ENCODE results near the gene GALNT15.

The GALNT15 gene, protein sequence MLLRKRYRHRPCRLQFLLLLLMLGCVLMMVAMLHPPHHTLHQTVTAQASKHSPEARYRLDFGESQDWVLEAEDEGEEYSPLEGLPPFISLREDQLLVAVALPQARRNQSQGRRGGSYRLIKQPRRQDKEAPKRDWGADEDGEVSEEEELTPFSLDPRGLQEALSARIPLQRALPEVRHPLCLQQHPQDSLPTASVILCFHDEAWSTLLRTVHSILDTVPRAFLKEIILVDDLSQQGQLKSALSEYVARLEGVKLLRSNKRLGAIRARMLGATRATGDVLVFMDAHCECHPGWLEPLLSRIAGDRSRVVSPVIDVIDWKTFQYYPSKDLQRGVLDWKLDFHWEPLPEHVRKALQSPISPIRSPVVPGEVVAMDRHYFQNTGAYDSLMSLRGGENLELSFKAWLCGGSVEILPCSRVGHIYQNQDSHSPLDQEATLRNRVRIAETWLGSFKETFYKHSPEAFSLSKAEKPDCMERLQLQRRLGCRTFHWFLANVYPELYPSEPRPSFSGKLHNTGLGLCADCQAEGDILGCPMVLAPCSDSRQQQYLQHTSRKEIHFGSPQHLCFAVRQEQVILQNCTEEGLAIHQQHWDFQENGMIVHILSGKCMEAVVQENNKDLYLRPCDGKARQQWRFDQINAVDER

DNA sequence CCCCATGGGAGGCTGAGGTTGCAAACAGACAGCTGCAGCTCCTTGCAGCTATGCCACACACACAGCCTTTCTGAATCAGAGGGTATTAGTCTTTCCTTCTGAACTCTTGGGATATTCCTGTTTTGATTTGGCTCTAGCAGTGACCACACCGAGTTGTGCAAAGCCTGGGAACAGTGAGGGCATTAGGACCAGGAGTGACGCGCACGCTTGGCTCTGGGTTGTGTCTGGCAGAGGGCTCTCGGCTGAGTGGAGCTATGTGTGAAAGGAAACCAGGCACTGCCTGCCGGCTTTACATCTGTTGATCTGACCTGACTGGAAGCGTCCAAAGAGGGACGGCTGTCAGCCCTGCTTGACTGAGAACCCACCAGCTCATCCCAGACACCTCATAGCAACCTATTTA, at the start of gene GALNT15:
Gene GALNT15, plus strand, starts transcription at position 292 of the 400 bp plus-strand sequence. CDS start 472 bp downstream, outside the sequence.
- Histone ChIP-seq H3K9ac (ENCODE audit: low read depth, low read length) (no peak within 1 kb of the TSS), H3K4me1 (ENCODE audit: insufficient read depth, low read length) (no peaks in the 10 kb centered on the region; the same call in 1 of the 2 replicates), H3K36me3 (ENCODE audit: insufficient read depth, low read length) (no peaks in the 10 kb centered on the region), H3K9me3 (ENCODE audit: control insufficient read depth, insufficient read depth, low read length) (no peaks in the 10 kb centered on the region; the same call in 1 of the 2 replicates)

DNA sequence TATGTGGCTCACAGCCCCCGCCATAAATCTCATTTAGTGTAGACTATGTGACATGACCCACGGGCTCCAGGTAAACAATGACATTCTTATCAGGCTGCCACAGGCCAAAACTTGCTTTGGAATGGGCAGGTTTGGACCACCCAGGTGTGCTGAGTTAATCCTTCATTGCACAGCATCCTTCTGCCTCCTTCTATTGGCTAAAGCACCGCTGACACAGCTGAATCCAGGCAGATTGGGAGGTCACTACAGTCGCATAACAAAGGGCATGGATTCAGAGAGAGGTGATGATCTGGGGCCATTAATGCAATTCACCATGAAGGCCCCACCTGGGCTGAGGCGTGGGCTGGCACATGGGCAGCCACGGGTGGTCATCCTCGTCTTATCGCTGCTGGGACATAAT, 47.8 kb upstream of the GALNT15 start:
- H3K4me1 ChIP-seq (ENCODE audit: insufficient read depth, low read length): no peaks in the 10 kb centered on the region
- no peaks in the 10 kb centered on the region for H3K9me3 ChIP-seq (ENCODE audit: control insufficient read depth, insufficient read depth, low read length)
- H3K9ac ChIP-seq (ENCODE audit: low read depth, low read length): no peak overlapping the region
- no peaks in the 10 kb centered on the region for H3K36me3 ChIP-seq (ENCODE audit: insufficient read depth, low read length)

DNA sequence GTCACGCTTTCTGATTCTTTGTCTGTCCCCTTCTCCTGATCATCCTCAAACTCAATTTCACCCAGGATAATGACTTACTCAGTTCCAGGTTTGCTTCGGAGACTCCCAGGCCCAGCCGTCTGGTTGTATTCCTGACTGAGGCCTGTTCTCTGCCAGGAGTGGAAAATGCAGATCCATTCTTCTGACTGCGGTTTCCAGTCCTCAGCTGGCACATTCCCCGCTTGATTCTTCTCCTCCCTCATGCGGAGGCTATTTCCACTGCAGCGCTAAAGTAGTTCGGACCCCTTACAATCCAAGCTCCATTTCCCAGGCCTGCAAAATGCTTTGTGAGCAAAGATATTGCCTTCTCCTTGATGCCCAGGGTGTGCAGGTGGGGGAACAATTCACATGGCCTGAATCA, 47.2 kb upstream of the GALNT15 start:
- no peaks in the 10 kb centered on the region for H3K36me3 ChIP-seq (ENCODE audit: insufficient read depth, low read length)
- H3K9me3 ChIP-seq (ENCODE audit: control insufficient read depth, insufficient read depth, low read length): no peaks in the 10 kb centered on the region
- no peak overlapping the region for H3K9ac ChIP-seq (ENCODE audit: low read depth, low read length)
- no peaks in the 10 kb centered on the region for H3K4me1 ChIP-seq (ENCODE audit: insufficient read depth, low read length)

DNA sequence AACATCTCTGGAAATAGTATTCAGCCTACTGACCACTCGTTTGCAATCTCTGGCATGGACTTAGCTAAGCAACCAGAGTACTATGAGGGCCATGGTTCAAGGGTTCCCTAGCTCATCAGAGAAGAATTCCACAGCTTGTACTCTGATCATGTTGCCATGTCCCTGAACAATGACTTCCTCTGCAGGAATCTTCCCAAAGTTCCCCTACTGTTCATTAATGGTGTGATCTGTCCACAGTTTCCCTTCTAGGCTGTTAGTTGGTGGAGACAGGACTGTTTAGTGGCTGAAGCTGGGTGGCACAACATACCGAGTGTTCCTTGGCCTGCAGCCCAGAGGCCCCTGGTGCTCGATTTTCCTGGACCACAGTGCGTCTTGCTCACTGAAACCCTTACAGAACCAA, 44.4 kb upstream of the GALNT15 start:
- Histone ChIP-seq H3K36me3 (ENCODE audit: insufficient read depth, low read length) (no peaks in the 10 kb centered on the region), H3K9me3 (ENCODE audit: control insufficient read depth, insufficient read depth, low read length) (no peaks in the 10 kb centered on the region), H3K4me1 (ENCODE audit: insufficient read depth, low read length) (no peaks in the 10 kb centered on the region), H3K9ac (ENCODE audit: low read depth, low read length) (no peak overlapping the region)

DNA sequence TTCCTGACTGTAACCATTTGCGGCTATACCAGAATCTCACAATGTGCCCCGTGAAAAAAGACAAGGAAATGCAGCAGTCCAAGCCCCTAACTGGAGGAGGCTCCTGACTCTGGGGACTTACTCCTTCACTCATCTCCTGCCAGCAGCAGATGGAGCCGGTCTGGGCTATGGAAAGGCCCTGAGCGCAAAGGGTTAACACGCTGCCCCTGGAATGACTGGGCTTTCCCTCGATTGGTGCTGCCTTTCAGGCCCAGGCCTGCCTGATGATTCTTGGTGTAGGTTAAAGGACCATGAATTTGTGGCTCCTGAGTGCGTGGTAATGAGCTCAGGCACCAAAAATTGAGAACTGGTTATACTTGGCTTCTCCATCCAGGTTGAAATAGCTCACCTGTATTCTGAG, 42.3 kb upstream of the GALNT15 start:
- Histone ChIP-seq H3K9me3 (ENCODE audit: control insufficient read depth, insufficient read depth, low read length) (no peaks in the 10 kb centered on the region), H3K36me3 (ENCODE audit: insufficient read depth, low read length) (no peaks in the 10 kb centered on the region), H3K9ac (ENCODE audit: low read depth, low read length) (no peak overlapping the region), H3K4me1 (ENCODE audit: insufficient read depth, low read length) (no peaks in the 10 kb centered on the region)

DNA sequence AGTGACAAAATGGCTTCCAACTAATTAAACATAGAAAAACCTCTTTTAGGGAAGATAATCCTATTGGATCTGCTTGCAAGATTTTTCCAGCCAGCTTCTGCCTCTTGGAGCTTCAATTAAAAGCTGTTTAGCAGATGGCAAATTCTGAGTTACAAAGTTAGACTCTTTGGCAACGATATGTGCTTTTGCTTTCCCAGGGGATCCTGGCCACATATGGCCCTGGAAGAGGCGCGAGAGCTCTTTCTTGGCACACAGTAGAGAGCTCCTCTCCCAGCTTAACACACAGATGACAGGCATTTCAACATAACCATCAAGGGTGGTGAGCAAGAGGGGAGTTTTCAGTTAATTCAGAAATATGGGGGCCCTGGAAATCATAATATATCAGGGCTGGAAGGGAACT, 41.6 kb upstream of the GALNT15 start:
- Histone ChIP-seq H3K36me3 (ENCODE audit: insufficient read depth, low read length) (no peaks in the 10 kb centered on the region), H3K9me3 (ENCODE audit: control insufficient read depth, insufficient read depth, low read length) (0 out of 2 replicates have a peak, but pooled peaks cover 3% of the 10 kb centered on the region), H3K4me1 (ENCODE audit: insufficient read depth, low read length) (no peaks in the 10 kb centered on the region), H3K9ac (ENCODE audit: low read depth, low read length) (no peak overlapping the region)

DNA sequence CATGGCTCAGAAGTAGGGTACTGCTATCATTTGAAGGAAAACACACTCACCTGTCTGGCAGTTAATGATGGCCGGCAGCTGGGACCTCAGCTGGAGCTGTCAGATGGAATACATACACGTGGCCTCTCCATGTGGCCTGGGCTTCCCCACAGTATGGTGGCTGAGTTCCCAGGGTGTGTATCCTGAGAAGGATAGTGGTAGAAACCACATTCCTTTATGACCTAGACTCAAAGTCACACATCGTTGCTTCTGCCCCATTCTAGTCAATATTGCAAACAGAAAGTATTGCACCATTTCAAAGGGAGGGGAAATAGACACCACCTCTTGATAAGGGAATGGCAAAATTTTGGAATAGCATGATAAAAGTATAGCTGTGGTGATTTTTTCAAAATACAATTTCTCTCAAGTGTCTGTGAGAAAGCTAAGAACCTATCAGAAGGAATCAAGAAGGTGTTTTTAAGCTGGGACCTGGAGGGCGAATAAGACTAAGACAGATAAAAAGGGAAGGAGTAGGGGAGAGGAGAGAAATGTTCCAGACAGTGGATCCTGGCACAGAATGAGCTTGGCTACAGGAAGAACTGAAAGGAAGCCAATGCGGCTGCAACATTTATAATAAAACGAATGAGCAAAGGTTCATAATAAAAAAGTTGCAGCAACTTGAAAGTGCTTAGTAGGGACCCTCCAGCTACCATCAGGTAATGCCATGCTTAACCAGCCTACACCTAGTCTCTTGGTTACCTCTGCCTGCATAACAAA, 40.1 kb upstream of the GALNT15 start:
- Histone ChIP-seq H3K4me1 (ENCODE audit: insufficient read depth, low read length) (no peaks in the 10 kb centered on the region), H3K9ac (ENCODE audit: low read depth, low read length) (no peak overlapping the region), H3K9me3 (ENCODE audit: control insufficient read depth, insufficient read depth, low read length) (0 out of 2 replicates have a peak, but pooled peaks cover 3% of the 10 kb centered on the region), H3K36me3 (ENCODE audit: insufficient read depth, low read length) (no peaks in the 10 kb centered on the region)

DNA sequence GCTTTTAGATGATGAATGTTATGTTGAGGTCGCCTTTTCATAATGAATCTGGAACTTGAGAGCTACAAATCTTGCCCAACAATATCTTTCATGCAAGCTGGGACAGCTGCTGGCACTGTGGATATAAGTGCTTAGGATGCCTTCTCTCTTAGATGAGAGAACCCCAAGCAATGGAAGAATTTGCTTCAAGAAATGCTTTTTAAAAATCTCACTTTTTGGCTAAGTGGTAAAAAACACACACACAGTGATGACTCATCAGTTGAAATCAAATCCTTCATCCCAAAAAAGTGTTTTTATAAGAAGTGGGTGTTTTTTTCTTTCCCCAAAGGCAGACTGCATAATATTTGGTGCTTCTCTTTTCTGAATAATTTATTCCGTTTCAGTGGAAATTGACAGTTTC, 38.4 kb upstream of the GALNT15 start:
- no peak overlapping the region for H3K9ac ChIP-seq (ENCODE audit: low read depth, low read length)

DNA sequence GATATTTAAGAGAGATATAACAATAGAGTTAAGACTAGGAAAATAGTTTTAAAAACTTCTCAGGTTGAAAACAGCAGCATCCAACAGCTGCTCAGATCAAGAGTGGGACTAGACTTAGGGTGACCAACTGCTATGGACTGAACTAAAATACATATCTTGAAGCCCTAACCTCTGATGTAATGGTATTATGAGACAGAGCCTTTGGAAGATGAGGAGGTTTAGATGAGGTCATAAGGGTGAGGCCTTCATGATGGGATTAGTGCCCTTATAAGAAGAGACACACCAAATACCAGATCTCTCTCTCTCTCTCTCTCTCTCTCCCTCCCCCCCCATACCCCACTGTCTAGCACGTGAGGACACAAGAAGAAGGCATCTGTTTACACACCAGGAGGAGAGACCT, 37.4 kb upstream of the GALNT15 start:
- Histone ChIP-seq H3K9me3 (ENCODE audit: control insufficient read depth, insufficient read depth, low read length) (0 out of 2 replicates have a peak, but pooled peaks cover 3% of the 10 kb centered on the region), H3K4me1 (ENCODE audit: insufficient read depth, low read length) (no peaks in the 10 kb centered on the region), H3K36me3 (ENCODE audit: insufficient read depth, low read length) (no peaks in the 10 kb centered on the region), H3K9ac (ENCODE audit: low read depth, low read length) (no peak overlapping the region)

More for the DNA sequence above, 38.4 kb upstream of the GALNT15 start:
- Histone ChIP-seq H3K4me1 (ENCODE audit: insufficient read depth, low read length) (no peaks in the 10 kb centered on the region), H3K36me3 (ENCODE audit: insufficient read depth, low read length) (no peaks in the 10 kb centered on the region), H3K9me3 (ENCODE audit: control insufficient read depth, insufficient read depth, low read length) (0 out of 2 replicates have a peak, but pooled peaks cover 3% of the 10 kb centered on the region)

DNA sequence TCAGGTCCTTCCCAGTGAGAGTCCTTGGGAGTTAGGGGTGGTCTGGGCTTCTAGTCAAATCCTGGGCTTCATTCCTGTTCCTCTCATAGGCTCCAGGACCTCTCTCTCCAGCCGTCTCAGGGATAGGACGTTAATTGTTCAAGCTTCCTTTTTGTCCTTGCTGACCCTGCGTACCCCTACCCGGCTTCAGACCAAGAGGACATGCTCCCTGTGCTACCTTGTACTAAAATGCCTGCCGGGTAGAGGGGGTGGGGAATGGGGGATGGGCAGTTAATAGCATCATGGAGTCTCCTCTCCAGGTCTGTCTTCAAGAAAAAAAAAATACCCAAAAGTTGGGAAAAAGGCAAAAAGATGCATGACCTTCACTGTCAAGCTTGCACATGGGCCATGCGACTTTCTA, 36.5 kb upstream of the GALNT15 start:
- Histone ChIP-seq H3K4me1 (ENCODE audit: insufficient read depth, low read length) (no peaks in the 10 kb centered on the region), H3K9ac (ENCODE audit: low read depth, low read length) (no peak overlapping the region), H3K36me3 (ENCODE audit: insufficient read depth, low read length) (peaks cover 3% of the 10 kb centered on the region; the same call in 1 of the 2 replicates), H3K9me3 (ENCODE audit: control insufficient read depth, insufficient read depth, low read length) (peaks cover 8% of the 10 kb centered on the region; the same call in 1 of the 2 replicates)

DNA sequence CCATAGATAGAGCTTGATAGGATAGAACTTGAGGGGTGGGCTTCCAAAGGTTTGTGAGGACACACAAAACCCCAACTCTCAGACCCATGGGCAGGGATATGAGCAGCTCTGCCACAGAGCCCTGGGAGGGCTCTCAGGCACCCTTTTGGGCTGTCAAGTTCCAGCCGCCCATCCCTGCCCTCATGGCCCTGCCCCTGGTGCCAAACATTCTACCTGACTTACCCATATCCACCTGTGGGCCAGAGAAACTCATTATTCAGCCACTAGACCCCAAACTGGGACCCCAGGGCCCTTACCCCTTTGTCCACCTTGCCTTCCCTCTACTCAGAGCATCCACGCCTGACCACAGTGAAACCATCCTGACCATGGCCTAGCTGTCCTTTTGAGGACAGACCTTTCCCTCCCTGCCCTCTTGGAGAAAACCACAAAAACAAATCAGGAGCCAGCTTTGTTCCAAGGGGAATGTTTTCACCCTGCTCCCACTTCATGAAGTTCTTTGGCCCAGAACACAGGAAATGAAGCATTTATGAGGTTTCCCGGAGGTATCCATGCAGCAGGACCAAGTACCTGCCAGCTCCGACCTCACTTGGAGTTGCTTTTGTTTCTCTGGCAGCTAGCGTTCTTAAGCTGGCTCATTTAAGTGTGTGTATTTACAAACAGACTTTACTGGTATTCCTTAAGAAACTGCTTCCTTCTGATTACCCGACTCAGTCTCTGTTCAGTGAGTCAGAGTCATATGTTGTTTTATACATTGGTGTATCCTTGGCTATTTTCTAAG, 34.2 kb upstream of the GALNT15 start:
- no peak overlapping the region for H3K9ac ChIP-seq (ENCODE audit: low read depth, low read length)
- H3K36me3 ChIP-seq (ENCODE audit: insufficient read depth, low read length): peaks cover 3% of the 10 kb centered on the region; the same call in 1 of the 2 replicates
- peaks cover 8% of the 10 kb centered on the region; the same call in 1 of the 2 replicates for H3K9me3 ChIP-seq (ENCODE audit: control insufficient read depth, insufficient read depth, low read length)

DNA sequence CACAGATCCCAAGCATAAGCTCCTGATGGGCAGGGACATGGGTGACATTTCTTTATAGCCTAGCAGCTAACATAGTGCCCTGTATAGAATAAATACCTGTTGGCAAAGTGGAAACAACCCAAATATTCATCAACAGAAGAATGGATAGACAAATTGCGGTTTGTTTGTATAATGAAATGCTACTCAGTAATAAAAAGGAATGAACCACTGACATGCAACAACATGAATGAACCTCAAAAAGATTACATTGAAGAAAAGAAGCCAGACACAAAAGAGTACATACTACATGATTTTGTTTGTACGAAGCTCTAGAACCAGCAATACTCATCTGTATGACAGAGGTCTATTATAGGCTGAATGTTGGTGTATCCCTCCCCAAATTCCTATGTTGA, 33.6 kb upstream of the GALNT15 start:
- peaks cover 3% of the 10 kb centered on the region; the same call in 1 of the 2 replicates for H3K36me3 ChIP-seq (ENCODE audit: insufficient read depth, low read length)
- H3K9ac ChIP-seq (ENCODE audit: low read depth, low read length): no peak overlapping the region
- H3K4me1 ChIP-seq (ENCODE audit: insufficient read depth, low read length): peaks cover 5% of the 10 kb centered on the region; the same call in 1 of the 2 replicates
- H3K9me3 ChIP-seq (ENCODE audit: control insufficient read depth, insufficient read depth, low read length): peaks cover 8% of the 10 kb centered on the region; the same call in 1 of the 2 replicates

More for the DNA sequence above, 34.2 kb upstream of the GALNT15 start:
- peaks cover 5% of the 10 kb centered on the region; the same call in 1 of the 2 replicates for H3K4me1 ChIP-seq (ENCODE audit: insufficient read depth, low read length)

DNA sequence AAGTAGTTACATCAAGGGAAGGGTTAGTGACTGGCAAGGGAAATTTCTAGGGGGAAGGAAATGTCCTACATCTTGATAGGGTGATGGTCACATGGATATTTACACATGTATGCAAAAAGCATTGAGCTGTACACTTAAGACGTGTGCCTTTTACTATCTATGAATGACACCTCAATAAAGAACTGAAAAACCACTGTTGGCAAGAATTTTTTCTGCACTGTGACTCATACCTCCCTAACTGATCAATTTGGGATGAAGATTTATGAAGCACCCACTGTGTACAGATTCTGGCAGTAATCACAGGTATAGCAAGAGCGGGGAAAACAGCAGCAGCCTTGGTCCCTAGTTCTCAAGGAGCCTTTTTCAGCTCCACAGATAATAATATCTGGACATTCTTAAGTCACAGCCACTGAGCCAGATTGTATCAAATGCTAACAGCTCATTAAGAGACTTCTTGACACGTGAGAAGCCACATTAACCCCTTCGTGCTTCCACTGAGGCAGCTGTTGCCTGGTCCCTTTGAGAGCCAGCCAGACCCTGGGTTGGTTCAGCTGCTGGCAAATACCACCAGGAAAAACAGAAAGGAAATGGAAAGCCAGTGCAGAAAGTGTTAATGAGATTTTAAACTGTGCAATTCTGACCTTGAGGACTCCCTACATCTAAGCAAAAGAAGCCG, 32.0 kb upstream of the GALNT15 start:
- Histone ChIP-seq H3K36me3 (ENCODE audit: insufficient read depth, low read length) (peaks cover 3% of the 10 kb centered on the region; the same call in 1 of the 2 replicates), H3K9ac (ENCODE audit: low read depth, low read length) (no peak overlapping the region), H3K4me1 (ENCODE audit: insufficient read depth, low read length) (peaks cover 10% of the 10 kb centered on the region; the same call in 1 of the 2 replicates), H3K9me3 (ENCODE audit: control insufficient read depth, insufficient read depth, low read length) (peaks cover 6% of the 10 kb centered on the region; the same call in 1 of the 2 replicates)

Data from ES-I3 (cell line).